Breast epithelium (tissue), 3 donors: ENCODE data around the gene PKN1.

Experiments used
- POLR2A ChIP-seq: fragments of 450-650 bp; IDR thresholded peaks from one replicate; pipeline ENCODE4 v1.6.1; 2016; ENCODE audit warnings: antibody characterized with exemption, mild to moderate bottlenecking, moderate library complexity
- POLR2AphosphoS5 ChIP-seq, 3 donors: sonication (generic); formaldehyde crosslinking; IDR thresholded peaks; one replicate each; pipeline ENCODE4 v1.6.1; 2017; ENCODE audit warnings: antibody characterized with exemption in 3 of 3
- TF ChIP-seq, protein P1 (sequence below), 3 donors: fragments of 450-650 bp; IDR thresholded peaks; one replicate each; pipeline ENCODE4 v1.5.1; 2016 to 2017; ENCODE audit warnings: antibody characterized with exemption in 3 of 3, mild to moderate bottlenecking in 3 of 3, moderate library complexity in 3 of 3

DNA sequence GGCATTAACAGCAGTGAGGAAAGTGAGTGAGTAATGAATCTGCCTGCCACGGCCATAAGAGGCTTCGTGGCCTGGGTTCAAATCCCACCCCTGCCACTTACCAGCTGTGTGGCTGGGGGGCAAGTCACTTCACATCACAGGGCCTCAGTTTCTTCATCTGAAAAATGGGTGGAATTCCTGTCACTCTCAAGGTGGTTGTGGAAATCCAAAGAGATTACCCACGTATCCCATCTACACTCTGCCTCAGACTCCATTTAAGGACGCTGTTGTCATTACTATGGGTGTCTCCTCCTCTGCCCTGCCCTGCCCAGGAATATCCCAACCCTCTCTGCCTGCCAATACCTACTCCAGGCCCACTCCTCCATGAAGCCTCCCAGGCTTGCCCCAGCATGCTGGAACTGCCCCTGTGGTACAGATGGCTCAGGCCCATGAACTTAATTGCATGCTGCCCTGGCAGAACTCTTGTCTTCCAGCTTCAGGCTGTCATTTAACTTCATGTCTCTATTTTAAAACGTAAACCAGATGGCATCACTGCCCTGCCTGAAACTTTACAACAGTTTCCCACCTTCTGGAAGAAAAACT is 59.7 kb downstream of the PKN1 start:
- TF ChIP-seq, protein P1, sequence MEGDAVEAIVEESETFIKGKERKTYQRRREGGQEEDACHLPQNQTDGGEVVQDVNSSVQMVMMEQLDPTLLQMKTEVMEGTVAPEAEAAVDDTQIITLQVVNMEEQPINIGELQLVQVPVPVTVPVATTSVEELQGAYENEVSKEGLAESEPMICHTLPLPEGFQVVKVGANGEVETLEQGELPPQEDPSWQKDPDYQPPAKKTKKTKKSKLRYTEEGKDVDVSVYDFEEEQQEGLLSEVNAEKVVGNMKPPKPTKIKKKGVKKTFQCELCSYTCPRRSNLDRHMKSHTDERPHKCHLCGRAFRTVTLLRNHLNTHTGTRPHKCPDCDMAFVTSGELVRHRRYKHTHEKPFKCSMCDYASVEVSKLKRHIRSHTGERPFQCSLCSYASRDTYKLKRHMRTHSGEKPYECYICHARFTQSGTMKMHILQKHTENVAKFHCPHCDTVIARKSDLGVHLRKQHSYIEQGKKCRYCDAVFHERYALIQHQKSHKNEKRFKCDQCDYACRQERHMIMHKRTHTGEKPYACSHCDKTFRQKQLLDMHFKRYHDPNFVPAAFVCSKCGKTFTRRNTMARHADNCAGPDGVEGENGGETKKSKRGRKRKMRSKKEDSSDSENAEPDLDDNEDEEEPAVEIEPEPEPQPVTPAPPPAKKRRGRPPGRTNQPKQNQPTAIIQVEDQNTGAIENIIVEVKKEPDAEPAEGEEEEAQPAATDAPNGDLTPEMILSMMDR (IDR thresholded peaks at IDR 0.05) = no peak
- TF ChIP-seq POLR2A (no peak), POLR2AphosphoS5 (IDR thresholded peaks at IDR 0.05) (no peak)
